Skin epidermis (tissue), 12 donors: ENCODE results near the gene CATSPER3.

Experiments
- H3K27ac ChIP-seq, 21 experiments: fragments of 200-600 bp; sonication (generic) in 11 of 21; one replicate each; pipeline ENCODE4 v1.5.0; 2020; ENCODE audit warnings: mild to moderate bottlenecking in 3 of 21, inconsistent platforms in 2 of 21, moderate library complexity in 2 of 21
- H3K4me3 ChIP-seq, 7 experiments: fragments of 200-600 bp; sonication (generic) in 2 of 7; one replicate each; pipeline ENCODE4 v1.5.0; 2020; ENCODE audit warnings: inconsistent platforms in 2 of 7, mild to moderate bottlenecking in 2 of 7, moderate library complexity in 1 of 7

Gene CATSPER3

DNA sequence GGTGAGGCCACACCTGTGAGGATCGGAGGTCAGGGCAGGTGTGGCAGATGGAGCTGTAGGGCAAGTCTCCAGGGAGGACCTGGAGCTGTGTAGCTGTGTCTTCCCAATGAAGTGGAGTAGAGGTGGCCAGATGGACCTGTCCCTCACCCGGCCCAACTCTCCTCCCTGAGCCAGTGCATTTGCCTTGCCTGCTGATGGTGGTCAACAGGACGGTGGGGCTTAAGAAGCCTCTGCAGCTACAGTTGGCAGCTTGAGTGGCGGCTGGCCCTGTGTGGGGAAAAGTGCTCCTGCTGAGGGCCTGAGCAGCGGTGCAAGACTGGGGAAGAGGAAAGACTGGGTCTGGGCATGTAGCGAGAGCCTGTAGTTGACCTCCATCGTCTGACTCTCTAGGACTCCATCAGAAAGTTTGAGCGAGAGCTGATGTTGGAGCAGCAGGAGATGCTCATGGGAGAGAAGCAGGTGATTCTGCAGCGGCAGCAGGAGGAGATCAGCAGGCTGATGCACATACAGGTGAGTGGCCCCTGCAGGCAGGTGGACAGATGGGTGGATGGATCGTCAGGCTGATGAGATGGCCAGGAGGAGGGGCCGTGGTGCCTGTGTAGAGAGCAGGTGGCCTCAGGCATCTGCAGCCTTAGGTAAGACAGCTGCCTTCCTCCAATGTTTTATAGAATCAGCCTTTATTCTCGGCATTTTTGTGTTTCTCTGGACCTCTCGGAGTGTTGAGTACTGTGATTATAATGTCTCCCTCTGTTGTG is 41.5 kb downstream of the CATSPER3 start:
- H3K4me3 ChIP-seq = no peak overlapping the region
- no peak overlapping the region for H3K27ac ChIP-seq

DNA sequence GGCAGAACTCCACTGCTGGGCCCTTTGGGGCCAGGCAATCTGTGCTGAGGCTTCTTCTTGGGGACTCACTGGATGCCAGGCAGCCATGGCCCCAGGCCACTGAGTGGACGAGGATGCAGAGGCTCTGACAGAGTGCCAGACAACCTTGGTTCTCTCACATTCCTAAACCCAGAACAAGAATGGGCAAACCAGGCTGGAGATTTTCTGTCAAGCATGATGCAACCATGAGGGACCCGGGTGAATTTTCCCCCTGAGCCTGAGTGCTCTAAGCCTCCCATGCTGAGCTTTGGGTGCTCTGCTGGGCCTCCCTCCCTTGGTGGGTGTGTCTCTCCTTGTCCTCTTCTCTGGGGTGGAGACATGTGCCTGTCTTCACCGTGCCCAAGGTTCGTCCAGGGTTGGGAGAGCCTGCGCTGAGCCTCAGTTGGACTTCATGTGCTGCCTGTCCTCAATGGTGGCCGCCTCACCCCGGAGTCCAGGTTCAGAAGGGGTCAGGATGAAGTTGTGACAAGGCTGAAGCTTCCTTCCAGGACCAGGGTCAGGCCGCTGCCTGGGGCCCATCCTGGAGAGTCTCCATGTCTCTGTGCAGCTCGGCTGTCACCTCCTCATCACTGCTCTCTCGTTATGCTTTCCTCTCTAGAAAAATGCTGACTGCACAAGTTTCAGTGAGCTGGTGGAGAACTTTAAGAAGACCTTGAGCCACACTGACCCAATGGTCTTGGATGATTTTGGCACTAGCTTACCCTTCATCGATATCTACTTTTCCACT is 42.2 kb downstream of the CATSPER3 start:
- Histone ChIP-seq H3K4me3 (no peak overlapping the region), H3K27ac (no peak overlapping the region)

DNA sequence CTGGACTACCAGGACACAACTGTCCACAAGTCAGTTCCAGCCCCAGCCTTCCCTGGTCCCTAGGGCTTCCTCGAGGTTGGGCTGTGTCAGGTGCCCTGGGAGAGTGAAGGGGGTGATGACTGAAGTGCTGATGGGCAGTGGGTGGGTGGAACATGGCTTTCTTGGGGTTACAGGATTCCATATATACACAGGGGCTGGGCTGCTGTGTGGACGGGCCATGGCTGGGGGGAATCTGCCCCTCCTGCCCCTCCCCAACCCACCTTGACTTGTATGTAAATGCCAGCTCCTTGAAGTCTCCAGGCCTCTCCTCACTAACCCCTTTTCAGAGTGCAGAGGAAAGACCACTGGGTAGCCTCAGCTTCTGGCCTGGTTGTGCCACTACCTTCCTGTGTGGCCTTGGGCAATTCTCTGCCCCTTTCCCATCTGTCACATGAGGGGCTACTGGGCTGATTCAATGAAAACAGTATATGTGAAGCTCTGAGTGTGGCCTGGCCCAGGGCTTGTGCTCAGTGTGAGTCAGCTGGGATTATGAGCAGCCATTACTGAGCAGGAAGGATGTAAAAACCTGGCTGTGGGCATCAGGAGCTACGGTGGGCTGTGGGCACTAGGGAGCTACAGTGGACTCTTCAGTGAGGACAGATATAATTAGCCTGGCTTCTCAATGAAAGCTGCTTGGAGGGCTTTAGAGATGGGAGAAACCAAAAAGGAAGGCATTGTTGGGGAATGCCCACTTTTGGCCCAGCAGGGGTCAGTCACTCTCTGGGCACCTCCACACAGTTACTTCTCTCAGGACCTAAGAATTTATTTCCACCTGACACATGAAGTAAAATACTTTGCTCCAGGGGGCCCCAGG is 43.0 kb downstream of the CATSPER3 start:
- Histone ChIP-seq H3K27ac (no peak overlapping the region), H3K4me3 (no peak overlapping the region)

DNA sequence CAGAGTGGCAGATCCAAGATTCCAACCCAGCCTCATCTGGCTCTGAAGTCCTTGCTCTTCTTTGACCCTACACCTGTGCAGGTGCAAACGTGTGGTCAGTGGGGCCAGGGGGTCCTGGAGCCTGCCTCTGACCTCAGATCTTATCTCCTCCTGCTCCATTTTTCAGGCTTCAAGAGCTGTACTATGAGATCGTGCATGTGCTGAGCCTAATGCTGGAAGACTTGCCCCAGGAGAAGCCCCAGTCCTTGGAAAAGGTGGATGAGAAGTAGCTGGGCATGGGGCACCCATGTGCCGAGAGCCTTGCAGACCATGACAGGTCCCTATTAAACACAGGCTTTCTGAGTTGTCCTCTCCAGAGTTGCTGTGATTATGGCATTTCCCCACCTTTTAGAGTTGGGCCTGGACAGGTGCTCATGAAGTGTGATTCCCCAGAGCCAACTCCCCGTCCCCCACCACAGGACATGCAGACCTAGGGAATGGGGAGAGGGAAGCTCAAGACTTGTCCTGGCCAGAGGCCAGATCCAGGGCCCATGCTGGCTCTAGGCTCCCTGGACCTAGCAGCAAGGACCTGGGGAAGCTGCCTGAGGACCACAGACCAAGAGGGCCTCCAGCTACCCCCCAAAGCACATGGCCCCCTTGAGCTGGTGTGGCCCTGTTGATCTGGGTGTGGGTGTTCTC is 43.8 kb downstream of the CATSPER3 start:
- Histone ChIP-seq H3K4me3 (no peak overlapping the region), H3K27ac (no peak overlapping the region)

DNA sequence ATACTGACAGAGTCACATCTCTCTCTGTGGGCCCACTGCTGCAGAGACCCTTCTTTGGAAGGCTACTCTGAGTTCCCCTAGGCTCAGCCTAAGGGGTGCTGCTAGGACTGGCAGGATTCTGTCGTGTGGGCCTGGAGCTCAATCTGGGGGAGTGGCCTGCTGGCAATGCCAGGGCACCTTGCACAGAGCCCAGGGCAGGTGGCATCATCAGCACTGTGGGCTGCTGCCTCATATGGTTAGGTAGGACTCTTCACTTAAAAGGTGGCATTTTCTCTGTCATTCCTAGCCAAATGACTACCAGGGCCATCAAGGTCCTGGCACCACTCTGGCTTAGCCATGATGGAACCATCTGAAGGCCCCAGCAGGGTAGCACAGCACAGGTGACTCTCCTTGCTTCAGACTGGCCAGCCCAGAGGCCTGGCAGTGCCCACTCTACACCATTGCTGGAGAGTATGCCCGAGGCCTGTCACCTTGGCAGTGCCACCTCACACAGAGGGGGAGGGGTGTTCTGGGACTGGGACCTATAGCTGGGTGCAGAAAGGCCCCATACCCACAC is 44.4 kb downstream of the CATSPER3 start:
- Histone ChIP-seq H3K27ac (no peak overlapping the region), H3K4me3 (no peak overlapping the region)

DNA sequence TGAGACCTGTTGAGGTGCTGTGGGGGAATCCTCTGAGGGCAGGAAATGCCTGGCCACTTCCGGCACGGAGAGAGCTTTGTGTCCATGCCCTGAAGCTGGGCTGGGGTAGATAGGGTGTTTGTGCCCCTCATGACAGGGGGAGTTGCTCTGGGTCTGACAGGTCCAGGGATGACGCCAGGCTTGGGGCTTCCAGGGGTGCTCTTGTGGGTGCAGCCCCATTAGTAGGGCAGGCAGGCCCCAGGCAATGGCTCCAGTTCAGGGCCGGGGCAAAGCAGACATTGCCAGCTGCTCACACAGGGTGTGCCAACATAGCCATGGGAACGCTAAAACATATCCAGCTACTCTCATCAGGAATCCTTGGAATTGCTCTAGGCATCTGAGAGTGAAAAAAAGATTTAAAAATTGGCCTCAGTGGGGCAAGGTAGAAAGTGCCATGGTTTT is 45.3 kb downstream of the CATSPER3 start:
- no peak overlapping the region for H3K4me3 ChIP-seq
- H3K27ac ChIP-seq = no peak overlapping the region

DNA sequence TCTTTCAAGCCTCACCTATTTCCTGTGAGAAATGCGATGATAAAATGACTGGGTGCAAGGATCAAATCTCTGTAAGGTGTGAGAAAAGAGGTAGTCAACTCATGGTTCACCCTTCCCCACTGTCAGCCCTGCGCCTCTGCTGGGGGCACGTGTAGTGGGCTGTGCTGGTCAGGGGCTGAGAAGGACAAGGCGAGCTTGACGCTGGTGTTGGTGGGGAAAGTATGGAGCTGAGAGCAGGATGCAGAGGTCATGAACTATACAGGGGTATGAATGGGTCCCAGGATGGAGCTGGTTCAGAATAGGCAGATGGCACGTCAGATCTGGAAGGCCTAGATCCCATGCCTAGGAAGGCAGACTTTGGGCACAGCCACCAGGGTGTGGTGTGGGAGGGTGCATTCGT is 45.7 kb downstream of the CATSPER3 start:
- no peak overlapping the region for H3K27ac ChIP-seq
- no peak overlapping the region for H3K4me3 ChIP-seq

DNA sequence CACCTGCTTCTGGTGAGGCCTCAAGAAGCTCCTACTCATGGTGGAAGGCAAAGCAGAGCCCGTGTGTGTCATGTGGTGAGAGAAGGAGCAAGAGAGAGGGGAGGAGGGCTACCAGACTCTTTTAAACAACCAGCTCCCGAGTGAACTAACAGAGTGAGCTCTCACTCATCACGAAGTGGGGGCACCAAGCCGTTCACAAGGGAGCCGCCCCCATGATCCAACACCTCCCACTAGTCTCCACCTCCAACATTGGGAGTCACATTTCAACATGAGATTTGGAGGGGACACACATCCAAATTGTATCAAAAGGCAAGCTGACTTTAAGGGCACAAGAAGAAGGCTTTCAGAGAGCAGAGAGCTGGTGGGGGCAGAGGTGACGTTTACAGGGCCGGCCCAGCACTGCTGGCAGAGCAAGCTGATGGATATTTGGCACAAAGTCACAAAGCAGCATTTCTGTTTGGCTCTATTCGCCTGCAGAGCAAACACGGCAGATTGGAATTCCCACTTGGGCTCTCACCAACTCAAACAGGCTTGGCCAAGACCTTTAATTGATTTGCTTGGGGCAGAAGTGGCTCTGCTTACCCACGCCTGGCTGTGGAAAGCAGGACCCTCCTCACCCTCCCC is 46.4 kb downstream of the CATSPER3 start:
- Histone ChIP-seq H3K27ac (no peak overlapping the region), H3K4me3 (no peak overlapping the region)

DNA sequence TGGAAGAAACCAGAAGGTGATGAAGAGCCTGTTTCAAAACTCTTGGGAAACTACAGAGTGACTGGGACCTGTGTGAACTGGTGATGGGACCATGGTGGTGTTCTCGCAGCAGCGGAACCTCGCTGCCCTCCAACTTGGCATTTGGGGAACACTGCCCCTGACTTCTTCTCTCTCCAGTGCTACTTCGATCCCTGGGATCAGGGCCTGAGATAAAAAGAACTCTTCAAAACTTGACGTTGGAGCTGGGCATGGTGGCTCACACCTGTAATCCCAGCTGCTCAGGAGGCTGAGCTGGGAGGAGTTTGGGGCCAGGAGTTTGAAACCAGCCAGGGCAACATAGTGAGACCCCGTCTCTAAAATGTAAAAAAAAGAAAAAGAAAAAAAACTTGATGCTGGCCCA is 48.2 kb downstream of the CATSPER3 start:
- no peak overlapping the region for H3K4me3 ChIP-seq
- H3K27ac ChIP-seq = no peak overlapping the region

DNA sequence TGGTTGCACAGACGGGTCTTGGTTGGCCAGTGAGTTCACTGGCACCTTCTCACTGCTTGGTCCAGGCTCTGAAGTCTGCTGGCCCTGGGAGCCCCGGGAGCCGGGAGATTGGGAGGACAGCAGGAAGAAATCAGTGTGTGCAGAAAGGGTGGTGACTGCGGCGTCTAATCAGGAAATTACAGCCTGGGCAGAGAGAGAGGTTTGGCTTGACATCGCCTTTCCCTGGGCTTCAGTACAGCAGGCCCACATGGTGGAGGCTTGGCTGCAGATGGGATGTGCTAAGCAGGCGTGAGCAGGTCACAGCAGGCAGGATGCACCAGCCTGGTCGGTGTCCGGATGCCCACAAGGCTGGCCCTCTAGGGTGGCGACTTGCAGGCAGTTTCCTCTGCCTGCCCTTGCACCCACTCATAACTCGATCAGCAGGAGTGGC is 49.2 kb downstream of the CATSPER3 start:
- H3K27ac ChIP-seq = no peak overlapping the region
- no peak overlapping the region for H3K4me3 ChIP-seq

DNA sequence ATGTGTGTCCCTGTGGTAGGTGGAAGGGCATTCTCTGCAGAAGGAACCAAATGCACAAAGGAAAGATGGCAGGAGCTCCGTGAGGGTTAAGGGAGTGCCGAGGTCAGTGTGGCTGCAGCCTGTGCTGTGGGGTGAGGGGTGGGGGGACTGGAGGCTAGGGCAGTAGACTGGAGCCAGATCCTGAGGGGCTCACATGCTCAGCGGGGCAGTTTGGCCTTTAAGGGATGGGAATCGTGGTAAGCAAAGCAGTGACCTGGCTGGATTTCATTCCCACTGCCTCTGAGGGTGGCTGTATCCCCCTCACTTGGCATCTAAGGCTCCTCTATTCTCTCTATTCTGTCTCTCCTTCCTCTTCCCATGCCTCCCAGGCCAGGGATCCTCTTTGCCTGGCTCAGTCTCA is 50.8 kb downstream of the CATSPER3 start:
- H3K27ac ChIP-seq = no peak overlapping the region

DNA sequence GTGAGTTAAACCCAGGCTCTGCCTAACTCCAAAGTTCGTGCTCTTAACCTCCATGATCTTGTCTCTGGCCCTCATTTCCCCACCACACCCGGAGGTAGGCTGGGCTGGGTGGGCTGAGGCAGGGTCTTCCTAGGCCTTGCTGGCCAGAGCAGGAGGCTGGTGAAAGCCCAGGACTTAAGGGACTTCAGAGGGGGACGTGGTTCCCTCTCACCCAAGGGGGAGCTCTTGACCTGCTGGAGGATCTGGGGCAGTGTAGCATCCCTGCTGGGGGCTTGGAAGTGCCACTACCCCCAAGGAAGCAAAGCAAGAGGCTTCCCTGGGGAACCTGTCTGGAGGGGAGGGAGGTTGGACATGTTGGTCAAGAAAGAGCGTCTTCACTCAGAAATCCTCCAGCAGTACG is 51.6 kb downstream of the CATSPER3 start:
- Histone ChIP-seq H3K27ac (no peak overlapping the region), H3K4me3 (no peak overlapping the region)

More for the DNA sequence above, 50.8 kb downstream of the CATSPER3 start:
- H3K4me3 ChIP-seq = no peak overlapping the region

DNA sequence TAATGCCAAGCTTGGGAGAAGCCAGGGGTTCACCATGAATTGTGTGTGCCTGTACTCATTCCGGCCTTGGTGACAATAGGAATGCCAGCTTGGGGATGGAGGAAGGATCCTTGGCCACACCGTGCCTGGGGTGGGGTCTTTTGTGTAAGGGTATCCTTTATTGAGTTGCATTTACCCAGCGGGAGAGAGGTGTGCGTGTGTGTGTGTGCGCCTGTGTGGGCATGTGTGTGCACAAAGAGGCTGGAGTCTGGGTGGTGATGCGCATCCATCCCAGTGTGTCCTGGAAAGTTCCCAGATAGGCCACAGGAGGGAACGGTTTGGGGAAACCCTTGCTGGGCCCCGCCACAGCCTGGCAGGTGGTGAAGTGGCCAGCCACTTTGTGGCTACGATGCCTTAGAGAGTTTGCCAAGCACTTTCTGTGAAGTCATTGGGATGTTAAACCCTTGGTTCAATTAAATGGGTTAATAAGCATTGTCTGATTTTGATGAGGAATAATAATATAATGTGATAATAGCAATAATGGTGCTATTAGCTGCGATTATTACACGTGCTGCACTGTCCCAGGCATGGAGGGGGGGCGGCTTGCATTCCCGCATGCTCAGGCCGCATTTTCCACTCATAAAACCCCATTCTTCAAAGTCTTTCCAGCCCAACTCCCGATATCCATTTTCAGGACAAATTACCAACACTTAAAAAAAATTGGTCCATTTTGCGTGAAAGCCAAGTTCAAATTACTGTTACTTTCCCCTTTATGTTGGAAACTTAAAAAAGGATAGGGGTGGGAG is 52.6 kb downstream of the CATSPER3 start:
- no peak overlapping the region for H3K4me3 ChIP-seq
- no peak overlapping the region for H3K27ac ChIP-seq

DNA sequence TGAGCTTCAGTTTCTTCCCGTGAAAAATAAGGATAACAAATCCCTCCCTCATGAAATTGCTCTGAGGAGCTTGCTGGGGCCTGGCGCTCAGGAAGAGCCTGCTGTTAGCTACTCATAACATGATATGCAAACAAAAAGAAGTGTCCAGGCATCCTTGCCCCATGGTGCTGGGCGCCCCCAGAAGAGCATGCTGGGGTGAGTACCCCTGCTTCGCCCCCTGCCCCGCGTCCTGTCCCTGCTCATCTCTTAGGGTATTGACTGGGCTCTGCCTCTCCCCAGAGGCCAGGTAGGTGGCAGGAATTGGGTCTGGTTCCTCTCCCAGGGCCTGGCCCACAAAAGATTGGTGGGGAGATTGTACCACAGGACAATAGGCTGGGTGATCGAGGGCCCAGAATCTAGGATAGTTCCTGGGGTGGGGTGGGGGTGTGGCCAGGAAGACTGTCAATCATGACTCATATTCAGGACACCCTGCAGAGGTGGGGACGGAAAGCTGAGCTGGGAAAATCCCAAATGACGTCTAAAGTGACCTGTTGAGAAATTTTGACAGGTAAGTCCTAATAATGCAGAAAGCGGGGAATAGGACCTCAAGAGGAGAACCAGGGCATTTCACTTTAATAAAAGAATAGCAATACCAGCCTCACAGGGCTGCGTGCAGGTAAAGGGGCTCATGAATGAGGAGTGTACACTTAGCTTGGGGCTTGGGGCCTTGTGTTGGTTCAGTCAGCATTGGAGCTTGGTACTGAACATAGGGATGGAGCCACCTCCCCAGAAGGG is 57.4 kb downstream of the CATSPER3 start:
- Histone ChIP-seq H3K4me3 (no peak overlapping the region), H3K27ac (no peak overlapping the region)

DNA sequence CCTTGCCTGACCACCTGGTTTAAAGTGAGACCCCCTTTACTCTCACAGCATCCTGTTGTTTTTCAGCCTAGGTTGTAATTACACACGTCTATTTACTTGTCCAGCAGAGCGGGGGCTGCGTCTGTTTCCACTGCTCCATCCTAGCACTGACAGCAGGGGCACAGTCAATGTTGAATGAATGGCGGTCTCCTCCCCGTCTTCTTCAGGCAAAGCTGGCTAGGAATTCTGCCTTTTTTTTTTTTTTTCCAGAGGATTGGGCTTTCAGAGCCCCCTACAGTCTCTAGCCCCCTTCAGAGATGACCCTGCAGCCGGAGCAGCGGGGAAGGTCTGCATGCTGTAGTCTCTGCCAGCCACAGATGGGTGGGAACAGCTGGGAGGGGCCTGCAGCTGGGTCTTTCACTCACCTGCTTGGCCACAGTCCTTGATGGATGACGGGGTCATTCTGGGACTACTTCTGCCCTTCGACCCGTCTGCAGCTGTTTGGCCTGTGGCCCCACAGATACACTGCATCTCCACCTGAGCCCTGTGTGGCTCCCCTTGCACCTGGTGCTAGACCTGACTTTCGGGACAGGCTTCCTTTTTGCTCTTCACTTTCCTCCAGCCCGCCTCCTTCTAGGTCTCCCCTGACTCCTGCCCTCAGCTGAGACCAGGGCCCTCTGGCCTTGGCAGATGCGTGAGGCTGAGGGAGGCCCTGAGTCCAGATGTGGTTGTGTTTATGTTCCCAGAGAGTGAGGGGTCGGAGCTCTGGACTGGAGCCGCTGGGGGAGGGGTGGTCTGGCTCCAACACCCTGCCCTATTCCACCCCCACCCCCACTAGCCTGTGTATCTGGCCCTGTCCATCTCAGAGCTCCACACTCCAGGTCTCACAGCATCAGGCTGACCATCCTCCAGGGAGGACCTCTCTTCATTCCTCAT is 58.3 kb downstream of the CATSPER3 start:
- Histone ChIP-seq H3K4me3 (no peak overlapping the region), H3K27ac (no peak overlapping the region)

DNA sequence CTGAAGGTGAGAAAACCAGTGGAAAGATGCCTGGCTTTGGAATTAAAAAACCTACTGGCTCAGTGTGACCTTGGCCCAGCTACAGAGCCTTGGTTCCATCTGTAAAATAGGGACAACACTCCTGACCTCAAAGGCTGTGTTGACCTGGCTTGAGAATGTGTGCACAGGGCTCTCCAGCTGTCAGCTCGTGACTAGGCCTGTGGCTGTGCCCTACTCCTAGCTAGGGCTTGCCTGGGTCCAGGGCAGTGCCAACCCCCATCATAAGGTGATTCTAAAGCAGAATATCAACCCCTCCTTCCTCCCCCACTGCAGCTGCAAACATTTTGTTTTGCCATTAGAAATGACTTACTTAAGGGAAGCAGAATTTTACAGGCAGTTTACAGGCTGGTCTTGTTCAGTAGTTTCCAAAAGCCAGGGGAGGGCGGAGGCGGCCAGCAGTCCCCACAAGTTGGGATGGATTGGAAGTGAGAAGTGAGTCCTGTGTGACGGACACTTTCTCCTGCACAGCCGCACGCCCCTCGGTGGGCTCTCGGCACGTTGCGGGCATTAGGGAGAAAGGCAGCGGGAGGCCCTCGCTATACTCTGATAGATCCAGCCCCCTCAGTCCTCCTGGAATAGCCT is 59.0 kb downstream of the CATSPER3 start:
- H3K27ac ChIP-seq = no peak overlapping the region

More for the DNA sequence above, 59.0 kb downstream of the CATSPER3 start:
- H3K4me3 ChIP-seq = no peak overlapping the region
